HCT116 (cell line): ENCODE measurements around the gene MYH11.

ENCODE experiments used
- CTCF ChIP-seq, 3 experiments: fragments of 200-600 bp in 1 of 3; sonication (generic) in 1 of 3; IDR thresholded peaks in 2 of 3; conservative IDR thresholded peaks in 1 of 3; 2 replicates each; pipeline ENCODE4 v1.5.1; 2012 to 2017; ENCODE audit warnings: low read depth in 2 of 3, low read length in 2 of 3, antibody characterized with exemption in 1 of 3, borderline replicate concordance in 1 of 3, control low read depth in 1 of 3, mild to moderate bottlenecking in 1 of 3, mixed read lengths in 1 of 3, mixed run types in 1 of 3, moderate library complexity in 1 of 3; ENCODE audit not compliant: insufficient read depth in 1 of 3
- RAD21 ChIP-seq: IDR thresholded peaks from 2 replicates; pipeline ENCODE4 v1.6.1; 2012; ENCODE audit warnings: low read depth, mild to moderate bottlenecking
- REST ChIP-seq: IDR thresholded peaks from 2 replicates; pipeline ENCODE4 v1.6.1; 2012; ENCODE audit warnings: low read depth
- SIN3A ChIP-seq: IDR thresholded peaks from 2 replicates; pipeline ENCODE4 v1.6.1; 2012; ENCODE audit warnings: low read depth

GRCh38 chr16:15894571-15895374 is 37.9 kb upstream of the MYH11 start:
- TF ChIP-seq CTCF (IDR thresholded peaks at IDR 0.05 in 2 of 3, conservative IDR thresholded peaks at IDR 0.05 in 1 of 3; ENCODE audit: borderline replicate concordance in 1 of 3, insufficient read depth in 1 of 3, low read depth in 2 of 3, low read length in 2 of 3) (no peak), RAD21 (no peak), SIN3A (no peak), REST (no peak)
